Measurements from ENCODE around the gene ANKS4B.

DNA sequence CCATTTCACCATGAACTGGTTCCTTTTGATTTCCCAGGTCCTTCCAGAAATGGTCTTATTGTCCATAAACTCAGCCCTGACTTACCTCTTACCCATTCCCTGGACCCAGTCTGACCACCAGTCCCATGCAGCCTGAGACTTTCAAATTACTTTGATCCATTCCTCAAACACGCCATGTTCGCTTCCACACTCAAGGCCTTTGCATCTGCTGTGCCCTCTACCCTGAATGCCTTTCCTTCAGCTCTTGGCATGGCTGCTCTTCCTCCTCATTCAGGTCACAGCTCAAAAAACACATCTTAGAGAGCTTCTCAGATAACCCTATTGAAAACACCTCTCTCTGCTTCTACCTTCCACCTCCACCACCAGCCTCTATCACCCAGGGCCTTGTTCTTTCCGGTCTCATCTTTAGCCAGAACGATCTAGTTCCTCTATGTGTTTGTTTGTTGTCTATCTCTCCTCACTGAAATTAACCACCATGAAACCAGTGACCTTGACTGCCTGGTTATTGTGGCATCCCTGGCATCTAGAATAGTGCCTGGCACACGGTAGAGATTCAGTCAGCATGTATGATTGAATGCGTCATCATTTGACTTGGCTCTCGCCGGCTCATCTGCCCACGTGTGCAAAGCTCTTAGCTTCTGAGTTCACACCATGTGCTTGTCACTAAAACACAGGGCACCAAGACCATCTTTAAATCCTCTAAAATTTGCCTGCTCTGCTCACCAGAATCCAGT is 31.8 kb downstream of the ANKS4B start:
- TF ChIP-seq, protein P1, sequence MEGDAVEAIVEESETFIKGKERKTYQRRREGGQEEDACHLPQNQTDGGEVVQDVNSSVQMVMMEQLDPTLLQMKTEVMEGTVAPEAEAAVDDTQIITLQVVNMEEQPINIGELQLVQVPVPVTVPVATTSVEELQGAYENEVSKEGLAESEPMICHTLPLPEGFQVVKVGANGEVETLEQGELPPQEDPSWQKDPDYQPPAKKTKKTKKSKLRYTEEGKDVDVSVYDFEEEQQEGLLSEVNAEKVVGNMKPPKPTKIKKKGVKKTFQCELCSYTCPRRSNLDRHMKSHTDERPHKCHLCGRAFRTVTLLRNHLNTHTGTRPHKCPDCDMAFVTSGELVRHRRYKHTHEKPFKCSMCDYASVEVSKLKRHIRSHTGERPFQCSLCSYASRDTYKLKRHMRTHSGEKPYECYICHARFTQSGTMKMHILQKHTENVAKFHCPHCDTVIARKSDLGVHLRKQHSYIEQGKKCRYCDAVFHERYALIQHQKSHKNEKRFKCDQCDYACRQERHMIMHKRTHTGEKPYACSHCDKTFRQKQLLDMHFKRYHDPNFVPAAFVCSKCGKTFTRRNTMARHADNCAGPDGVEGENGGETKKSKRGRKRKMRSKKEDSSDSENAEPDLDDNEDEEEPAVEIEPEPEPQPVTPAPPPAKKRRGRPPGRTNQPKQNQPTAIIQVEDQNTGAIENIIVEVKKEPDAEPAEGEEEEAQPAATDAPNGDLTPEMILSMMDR (IDR thresholded peaks at IDR 0.05) = no peak
- TF ChIP-seq, protein P2, sequence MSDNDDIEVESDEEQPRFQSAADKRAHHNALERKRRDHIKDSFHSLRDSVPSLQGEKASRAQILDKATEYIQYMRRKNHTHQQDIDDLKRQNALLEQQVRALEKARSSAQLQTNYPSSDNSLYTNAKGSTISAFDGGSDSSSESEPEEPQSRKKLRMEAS (CRISPR knock-in tag; IDR thresholded peaks at IDR 0.05) = no peak
- TF ChIP-seq ESRRA (CRISPR knock-in tag; IDR thresholded peaks at IDR 0.05; ENCODE audit: borderline replicate concordance) (no peak), ZNF423 (CRISPR knock-in tag; IDR thresholded peaks at IDR 0.05) (no peak), SMAD3 (CRISPR knock-in tag; IDR thresholded peaks at IDR 0.05; ENCODE audit: borderline replicate concordance) (no peak), SP1 (CRISPR knock-in tag; conservative IDR thresholded peaks at IDR 0.05) (no peak), CREB1 (CRISPR knock-in tag; IDR thresholded peaks at IDR 0.05) (no peak), SMAD4 (CRISPR knock-in tag; IDR thresholded peaks at IDR 0.05) (no peak), JUN (CRISPR knock-in tag; IDR thresholded peaks at IDR 0.05) (no peak)
- TF ChIP-seq, protein P3, sequence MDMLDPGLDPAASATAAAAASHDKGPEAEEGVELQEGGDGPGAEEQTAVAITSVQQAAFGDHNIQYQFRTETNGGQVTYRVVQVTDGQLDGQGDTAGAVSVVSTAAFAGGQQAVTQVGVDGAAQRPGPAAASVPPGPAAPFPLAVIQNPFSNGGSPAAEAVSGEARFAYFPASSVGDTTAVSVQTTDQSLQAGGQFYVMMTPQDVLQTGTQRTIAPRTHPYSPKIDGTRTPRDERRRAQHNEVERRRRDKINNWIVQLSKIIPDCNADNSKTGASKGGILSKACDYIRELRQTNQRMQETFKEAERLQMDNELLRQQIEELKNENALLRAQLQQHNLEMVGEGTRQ (CRISPR knock-in tag; IDR thresholded peaks at IDR 0.05) = no peak
- TF ChIP-seq, protein P4, sequence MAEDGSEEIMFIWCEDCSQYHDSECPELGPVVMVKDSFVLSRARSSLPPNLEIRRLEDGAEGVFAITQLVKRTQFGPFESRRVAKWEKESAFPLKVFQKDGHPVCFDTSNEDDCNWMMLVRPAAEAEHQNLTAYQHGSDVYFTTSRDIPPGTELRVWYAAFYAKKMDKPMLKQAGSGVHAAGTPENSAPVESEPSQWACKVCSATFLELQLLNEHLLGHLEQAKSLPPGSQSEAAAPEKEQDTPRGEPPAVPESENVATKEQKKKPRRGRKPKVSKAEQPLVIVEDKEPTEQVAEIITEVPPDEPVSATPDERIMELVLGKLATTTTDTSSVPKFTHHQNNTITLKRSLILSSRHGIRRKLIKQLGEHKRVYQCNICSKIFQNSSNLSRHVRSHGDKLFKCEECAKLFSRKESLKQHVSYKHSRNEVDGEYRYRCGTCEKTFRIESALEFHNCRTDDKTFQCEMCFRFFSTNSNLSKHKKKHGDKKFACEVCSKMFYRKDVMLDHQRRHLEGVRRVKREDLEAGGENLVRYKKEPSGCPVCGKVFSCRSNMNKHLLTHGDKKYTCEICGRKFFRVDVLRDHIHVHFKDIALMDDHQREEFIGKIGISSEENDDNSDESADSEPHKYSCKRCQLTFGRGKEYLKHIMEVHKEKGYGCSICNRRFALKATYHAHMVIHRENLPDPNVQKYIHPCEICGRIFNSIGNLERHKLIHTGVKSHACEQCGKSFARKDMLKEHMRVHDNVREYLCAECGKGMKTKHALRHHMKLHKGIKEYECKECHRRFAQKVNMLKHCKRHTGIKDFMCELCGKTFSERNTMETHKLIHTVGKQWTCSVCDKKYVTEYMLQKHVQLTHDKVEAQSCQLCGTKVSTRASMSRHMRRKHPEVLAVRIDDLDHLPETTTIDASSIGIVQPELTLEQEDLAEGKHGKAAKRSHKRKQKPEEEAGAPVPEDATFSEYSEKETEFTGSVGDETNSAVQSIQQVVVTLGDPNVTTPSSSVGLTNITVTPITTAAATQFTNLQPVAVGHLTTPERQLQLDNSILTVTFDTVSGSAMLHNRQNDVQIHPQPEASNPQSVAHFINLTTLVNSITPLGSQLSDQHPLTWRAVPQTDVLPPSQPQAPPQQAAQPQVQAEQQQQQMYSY (CRISPR knock-in tag; IDR thresholded peaks at IDR 0.05) = no peak
- TF ChIP-seq, protein P5, sequence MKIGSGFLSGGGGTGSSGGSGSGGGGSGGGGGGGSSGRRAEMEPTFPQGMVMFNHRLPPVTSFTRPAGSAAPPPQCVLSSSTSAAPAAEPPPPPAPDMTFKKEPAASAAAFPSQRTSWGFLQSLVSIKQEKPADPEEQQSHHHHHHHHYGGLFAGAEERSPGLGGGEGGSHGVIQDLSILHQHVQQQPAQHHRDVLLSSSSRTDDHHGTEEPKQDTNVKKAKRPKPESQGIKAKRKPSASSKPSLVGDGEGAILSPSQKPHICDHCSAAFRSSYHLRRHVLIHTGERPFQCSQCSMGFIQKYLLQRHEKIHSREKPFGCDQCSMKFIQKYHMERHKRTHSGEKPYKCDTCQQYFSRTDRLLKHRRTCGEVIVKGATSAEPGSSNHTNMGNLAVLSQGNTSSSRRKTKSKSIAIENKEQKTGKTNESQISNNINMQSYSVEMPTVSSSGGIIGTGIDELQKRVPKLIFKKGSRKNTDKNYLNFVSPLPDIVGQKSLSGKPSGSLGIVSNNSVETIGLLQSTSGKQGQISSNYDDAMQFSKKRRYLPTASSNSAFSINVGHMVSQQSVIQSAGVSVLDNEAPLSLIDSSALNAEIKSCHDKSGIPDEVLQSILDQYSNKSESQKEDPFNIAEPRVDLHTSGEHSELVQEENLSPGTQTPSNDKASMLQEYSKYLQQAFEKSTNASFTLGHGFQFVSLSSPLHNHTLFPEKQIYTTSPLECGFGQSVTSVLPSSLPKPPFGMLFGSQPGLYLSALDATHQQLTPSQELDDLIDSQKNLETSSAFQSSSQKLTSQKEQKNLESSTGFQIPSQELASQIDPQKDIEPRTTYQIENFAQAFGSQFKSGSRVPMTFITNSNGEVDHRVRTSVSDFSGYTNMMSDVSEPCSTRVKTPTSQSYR (CRISPR knock-in tag; IDR thresholded peaks at IDR 0.05) = no peak
- TF ChIP-seq, protein P6, sequence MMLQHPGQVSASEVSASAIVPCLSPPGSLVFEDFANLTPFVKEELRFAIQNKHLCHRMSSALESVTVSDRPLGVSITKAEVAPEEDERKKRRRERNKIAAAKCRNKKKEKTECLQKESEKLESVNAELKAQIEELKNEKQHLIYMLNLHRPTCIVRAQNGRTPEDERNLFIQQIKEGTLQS (CRISPR knock-in tag; conservative IDR thresholded peaks at IDR 0.05) = no peak
- TF ChIP-seq, protein P7, sequence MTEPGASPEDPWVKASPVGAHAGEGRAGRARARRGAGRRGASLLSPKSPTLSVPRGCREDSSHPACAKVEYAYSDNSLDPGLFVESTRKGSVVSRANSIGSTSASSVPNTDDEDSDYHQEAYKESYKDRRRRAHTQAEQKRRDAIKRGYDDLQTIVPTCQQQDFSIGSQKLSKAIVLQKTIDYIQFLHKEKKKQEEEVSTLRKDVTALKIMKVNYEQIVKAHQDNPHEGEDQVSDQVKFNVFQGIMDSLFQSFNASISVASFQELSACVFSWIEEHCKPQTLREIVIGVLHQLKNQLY (CRISPR knock-in tag; IDR thresholded peaks at IDR 0.05) = no peak

Data from WTC11 (cell line).